Endothelial cell of umbilical vein (primary cell): ENCODE results near the gene NOL4. TPM values are rescaled to one million over a fixed set of nuclear protein-coding genes. Genes with fewer than 3 reads are reported as not detected.

Experiments
- BruUV-seq: library from RNA; stranded (reverse); fragments of 400-500 nt; replicated peaks from 2 replicates; lab custom pipeline; 2021; lab: Mats Ljungman, UMichigan
- CTCF ChIA-PET: fragments of 300-600, 350-600 bp; sonication (Branson Sonifier 250); formaldehyde crosslinking; loops from one replicate; lab custom pipeline; 2021; ENCODE audit warnings: antibody characterized with exemption, inconsistent platforms; lab: Charles Lee
- POLR2A ChIA-PET: fragments of 300-600, 350-600 bp; sonication (Branson Sonifier 250); formaldehyde crosslinking; loops from one replicate; lab custom pipeline; 2021; ENCODE audit warnings: antibody characterized with exemption, inconsistent platforms; lab: Charles Lee
- DNase-seq: peaks from one replicate; pipeline ENCODE4 v3.0.0-alpha.2; 2011; ENCODE audit warnings: low read depth, low spot score
- FAIRE-seq: peaks from 2 replicates; lab custom pipeline; 2011; peaks lifted over from hg19 to GRCh38; lab: Jason Lieb, UNC
- H2AFZ ChIP-seq: 2 replicates; pipeline ENCODE4 v1.6.0; 2012; ENCODE audit warnings: low read depth, low read length, control low read depth, inconsistent platforms
- H3K27ac ChIP-seq: 2 replicates; pipeline ENCODE4 v1.5.1; 2011; ENCODE audit warnings: low read depth, mild to moderate bottlenecking, control low read depth, low read length, moderate library complexity; ENCODE audit not compliant: insufficient read depth
- H3K27me3 ChIP-seq, 2 experiments: 2 replicates each; pipeline versions ENCODE4 v1.6.0 to v1.6.1; 2011; ENCODE audit warnings: low read length in 2 of 2, mixed read lengths in 1 of 2; ENCODE audit not compliant: control insufficient read depth in 2 of 2, insufficient read depth in 2 of 2
- H3K36me3 ChIP-seq, 2 experiments: 2 replicates in 1 of 2; 3 replicates in 1 of 2; pipeline ENCODE4 v1.5.1; 2011; ENCODE audit warnings: low read length in 2 of 2, mild to moderate bottlenecking in 1 of 2, moderate library complexity in 1 of 2; ENCODE audit not compliant: control insufficient read depth in 2 of 2, insufficient read depth in 2 of 2; ENCODE audit errors: extremely low read depth in 1 of 2
- H3K4me1 ChIP-seq: 3 replicates; pipeline ENCODE4 v1.5.1; 2011; ENCODE audit warnings: mild to moderate bottlenecking, low read length; ENCODE audit not compliant: control insufficient read depth, insufficient read depth; ENCODE audit errors: extremely low read depth
- H3K4me2 ChIP-seq: 2 replicates; pipeline ENCODE4 v1.6.1; 2011; ENCODE audit warnings: low read length, control low read depth, mixed read lengths; ENCODE audit not compliant: insufficient read depth
- H3K4me3 ChIP-seq, 3 experiments: fragments of 200-600 bp in 1 of 3; sonication (generic), shearing (Covaris generic) in 1 of 3; replicated peaks in 1 of 3; 2 replicates each; pipeline ENCODE4 v1.5.1; 2011 to 2016; ENCODE audit warnings: control low read depth in 3 of 3, low read length in 3 of 3, mild to moderate bottlenecking in 2 of 3, inconsistent platforms in 1 of 3, low read depth in 1 of 3, moderate library complexity in 1 of 3; ENCODE audit not compliant: insufficient read depth in 1 of 3
- H3K79me2 ChIP-seq: 2 replicates; pipeline ENCODE4 v1.6.0; 2012; ENCODE audit warnings: low read length, inconsistent platforms; ENCODE audit not compliant: control insufficient read depth, insufficient read depth
- H3K9ac ChIP-seq: replicated peaks from 2 replicates; pipeline ENCODE3; 2011; ENCODE audit warnings: low read length, control low read depth; ENCODE audit not compliant: insufficient read depth; ENCODE audit errors: extremely low read depth
- H3K9me1 ChIP-seq: replicated peaks from 3 replicates; pipeline ENCODE4 v1.6.0; 2011; ENCODE audit warnings: mild to moderate bottlenecking, low read length; ENCODE audit not compliant: control insufficient read depth, insufficient read depth; ENCODE audit errors: extremely low read depth
- H3K9me3 ChIP-seq: replicated peaks from 2 replicates; pipeline ENCODE4 v1.5.1; 2012; ENCODE audit warnings: low read length, inconsistent platforms; ENCODE audit not compliant: control insufficient read depth, insufficient read depth
- H4K20me1 ChIP-seq: replicated peaks from 2 replicates; pipeline ENCODE3; 2011; ENCODE audit warnings: mild to moderate bottlenecking, low read length; ENCODE audit not compliant: control insufficient read depth, insufficient read depth; ENCODE audit errors: extremely low read depth
- CTCF ChIP-seq, 2 donors: IDR thresholded peaks; 1 replicate in 1 of 2; 2 replicates in 1 of 2; pipeline ENCODE4 v1.5.1; 2011; ENCODE audit warnings: low read length in 2 of 2, mild to moderate bottlenecking in 2 of 2, moderate library complexity in 2 of 2, control low read depth in 1 of 2, inconsistent platforms in 1 of 2, low read depth in 1 of 2; ENCODE audit not compliant: insufficient read depth in 1 of 2; ENCODE audit errors: extremely low read depth in 1 of 2
- EZH2 ChIP-seq: IDR thresholded peaks from 2 replicates; pipeline ENCODE4 v1.6.1; 2012; ENCODE audit warnings: borderline replicate concordance, low read depth, mild to moderate bottlenecking, moderate library complexity, low read length, inconsistent platforms; ENCODE audit not compliant: severe bottlenecking
- FOS ChIP-seq: IDR thresholded peaks from 2 replicates; pipeline ENCODE4 v1.6.1; 2011; ENCODE audit warnings: mild to moderate bottlenecking, low read length, moderate library complexity, borderline replicate concordance; ENCODE audit not compliant: insufficient read depth
- GATA2 ChIP-seq: IDR thresholded peaks from 2 replicates; pipeline ENCODE4 v1.7.0; 2011; ENCODE audit warnings: low read depth, mild to moderate bottlenecking, moderate library complexity, mixed read lengths, low read length; ENCODE audit not compliant: insufficient read length, insufficient read depth
- JUN ChIP-seq: IDR thresholded peaks from 2 replicates; pipeline ENCODE4 v1.6.1; 2011; ENCODE audit warnings: borderline replicate concordance, low read depth; ENCODE audit not compliant: insufficient read length, insufficient read depth
- MAX ChIP-seq: IDR thresholded peaks from 2 replicates; pipeline ENCODE4 v1.6.1; 2011; ENCODE audit not compliant: insufficient read depth, insufficient read length
- MYC ChIP-seq: IDR thresholded peaks from one replicate; pipeline ENCODE4 v1.6.1; 2011; ENCODE audit warnings: mild to moderate bottlenecking, low read depth, low read length
- POLR2A ChIP-seq: IDR thresholded peaks from 2 replicates; pipeline ENCODE4 v1.6.1; 2012; ENCODE audit warnings: low read depth, mild to moderate bottlenecking, control low read depth, low read length
- POLR2AphosphoS5 ChIP-seq: IDR thresholded peaks from 2 replicates; pipeline ENCODE4 v1.6.1; 2012; ENCODE audit warnings: low read depth, mild to moderate bottlenecking, control low read depth, low read length, moderate library complexity; ENCODE audit not compliant: insufficient read depth
- dilution Hi-C: fragments of 300-500 bp; cut with MboI; formaldehyde crosslinking; loops from one replicate; pipeline ENCODE4 v1.15.0; 2019; ENCODE audit warnings: low sequenced_read_pairs; ENCODE audit not compliant: extremely low pct_ligation_motif_present
- intact Hi-C: fragments of 100-400 bp; cut with micrococcal nuclease; formaldehyde crosslinking; loops from one replicate; pipeline ENCODE4 v1.10.0; 2022
- polyA plus RNA-seq, 4 experiments: library from polyadenylated mRNA; depleted of rRNA in 3 of 4; stranded (reverse) in 3 of 4; unstranded in 1 of 4; fragments of >200 nt; gene quantifications; 2 replicates each; pipeline versions ENCODE4 v1.2.1 to v1.2.3, GENCODE V29; 2011 to 2012; ENCODE audit warnings: missing spikeins in 1 of 4
- total RNA-seq: library from RNA; stranded (reverse); gene quantifications from 2 replicates; pipeline ENCODE4 v1.2.3, GENCODE V29; 2021

The NOL4 gene
- total and polyA plus RNA-seq, 2 donors (not counting 3 experiments of a cell fraction or from before 2014, with no cell fraction given): not detected

DNA sequence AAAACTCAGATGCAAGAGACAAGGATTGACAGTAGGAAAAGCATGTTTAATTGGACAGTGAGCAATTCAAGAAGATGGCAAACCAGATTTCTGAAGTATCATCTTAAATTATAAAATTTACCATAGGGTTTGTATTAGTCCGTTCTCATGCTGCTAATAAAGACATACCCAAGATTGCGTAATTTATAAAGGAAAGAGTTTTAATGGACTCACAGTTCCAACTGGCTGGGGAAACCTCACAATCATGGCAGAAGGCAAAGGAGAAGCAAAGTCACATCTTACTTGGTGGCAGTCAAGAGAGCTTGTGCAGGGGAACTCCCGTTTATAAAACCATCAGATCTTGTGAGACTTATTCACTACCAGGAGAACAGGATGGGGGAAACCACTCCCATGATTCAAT, 24.0 kb upstream of the NOL4 start:
- H3K9ac ChIP-seq: no peak overlapping the region
- ChIA-PET CTCF (no interaction called here), POLR2A (no interaction called here)
- H3K9me3 ChIP-seq: no peaks in the 10 kb centered on the region
- H3K4me3 ChIP-seq: no peak overlapping the region
- no peaks in the 10 kb centered on the region for H3K36me3 ChIP-seq
- TF ChIP-seq GATA2: no peak
- TF ChIP-seq MAX: no peak
- TF ChIP-seq POLR2A: no peak
- TF ChIP-seq CTCF (IDR thresholded peaks at IDR 0.05; ENCODE audit: extremely low read depth in 1 of 2, insufficient read depth in 1 of 2, low read depth in 1 of 2, low read length in 2 of 2): no peak
- TF ChIP-seq POLR2AphosphoS5: no peak
- H2AFZ ChIP-seq: no peak overlapping the region
- no peaks in the 10 kb centered on the region for H3K27me3 ChIP-seq
- intact Hi-C loops: no loop called here
- dilution Hi-C loops: no loop called here
- no peak overlapping the region for H3K4me2 ChIP-seq
- no peaks in the 10 kb centered on the region for H4K20me1 ChIP-seq
- H3K4me1 ChIP-seq: no peaks in the 10 kb centered on the region
- H3K9me1 ChIP-seq: no peaks in the 10 kb centered on the region
- H3K79me2 ChIP-seq: no peaks in the 10 kb centered on the region
- no peak for FAIRE-seq
- no peak for DNase-seq
- H3K27ac ChIP-seq: no peak overlapping the region
- BruUV-seq: no TSS peak

DNA sequence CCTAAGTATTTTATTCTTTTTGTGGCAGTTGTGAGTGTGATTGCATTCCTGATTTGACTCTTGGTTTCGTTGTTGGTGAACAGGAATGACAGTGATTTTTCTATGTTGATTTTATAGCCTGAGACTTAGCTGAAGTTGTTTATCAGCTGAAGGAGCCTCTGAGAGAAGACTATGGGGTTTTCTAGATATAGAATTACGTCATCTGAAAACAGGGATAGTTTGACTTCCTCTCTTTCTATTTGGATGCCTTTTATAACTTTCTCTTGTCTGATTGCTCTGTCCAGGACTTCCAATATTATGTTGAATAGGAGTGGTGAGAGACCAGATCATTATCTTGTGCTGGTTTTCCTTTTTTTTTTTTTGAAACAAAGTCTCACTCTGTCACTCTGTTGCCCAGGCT, 18.0 kb upstream of the NOL4 start:
- no peaks in the 10 kb centered on the region for H3K4me1 ChIP-seq
- TF ChIP-seq FOS: no peak
- no peak for TF ChIP-seq EZH2
- no peak for TF ChIP-seq MYC
- TF ChIP-seq CTCF (IDR thresholded peaks at IDR 0.05; ENCODE audit: extremely low read depth in 1 of 2, insufficient read depth in 1 of 2, low read depth in 1 of 2, low read length in 2 of 2): no peak
- no peak for TF ChIP-seq POLR2A
- TF ChIP-seq MAX: no peak
- no peak for TF ChIP-seq JUN
- no peak for TF ChIP-seq GATA2
- no peak for TF ChIP-seq POLR2AphosphoS5
- H3K9me1 ChIP-seq: no peaks in the 10 kb centered on the region
- H3K9ac ChIP-seq: no peak overlapping the region
- H3K27me3 ChIP-seq: no peaks in the 10 kb centered on the region
- POLR2A ChIA-PET: no interaction called here
- no peak for DNase-seq
- intact Hi-C loops (no loop called here), dilution Hi-C loops (no loop called here)
- no TSS peak for BruUV-seq
- H3K9me3 ChIP-seq: no peaks in the 10 kb centered on the region
- H3K79me2 ChIP-seq: no peaks in the 10 kb centered on the region
- CTCF ChIA-PET: interaction anchor here (1.3 kb wide), 1 partner anchor 120 kb away, joined by 4 read pairs; no protein-coding TSS in a partner anchor
- H3K36me3 ChIP-seq: no peaks in the 10 kb centered on the region
- H3K4me2 ChIP-seq: no peak overlapping the region
- H4K20me1 ChIP-seq: no peaks in the 10 kb centered on the region
- no peak overlapping the region for H2AFZ ChIP-seq
- H3K4me3 ChIP-seq: no peak overlapping the region
- no peak for FAIRE-seq
- H3K27ac ChIP-seq: no peak overlapping the region
